GM18505 (cell line): ENCODE results near the gene MITF.

ENCODE experiments used
- ATAC-seq: cut with Tn5 transposase; IDR thresholded peaks from one replicate; pipeline ENCODE4 v1.9.1; 2021; ENCODE audit not compliant: unreplicated experiment
- POLR2A ChIP-seq: IDR thresholded peaks from 4 replicates; pipeline ENCODE4 v1.6.1; 2011; ENCODE audit warnings: borderline replicate concordance; ENCODE audit not compliant: insufficient read depth, insufficient read length; ENCODE audit errors: extremely low read depth

The MITF gene

GRCh38 chr3:69932087-69932486 is 192.8 kb downstream of the MITF start:
- ATAC-seq, result no peak
- TF ChIP-seq POLR2A, result no peak

DNA sequence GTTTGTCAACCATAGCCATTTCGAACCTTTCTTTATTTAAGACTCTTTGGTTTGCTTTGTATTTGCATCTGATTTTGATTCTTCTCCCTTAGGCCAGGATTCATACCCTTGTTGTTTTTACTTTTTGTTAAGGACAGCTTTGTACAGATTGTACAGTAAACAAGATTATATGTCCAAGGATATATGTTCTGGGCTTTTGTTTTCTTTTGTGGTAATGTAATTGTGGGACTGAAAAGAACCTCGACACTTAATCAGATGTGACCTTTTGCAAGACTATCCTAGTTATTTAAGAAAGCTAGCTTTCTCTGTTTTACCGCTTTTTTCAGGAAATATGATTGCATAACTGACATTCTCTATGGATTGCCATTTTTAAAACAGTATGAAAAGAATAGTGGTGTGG is 193.2 kb downstream of the MITF start:
- no peak for TF ChIP-seq POLR2A
- no peak for ATAC-seq

DNA sequence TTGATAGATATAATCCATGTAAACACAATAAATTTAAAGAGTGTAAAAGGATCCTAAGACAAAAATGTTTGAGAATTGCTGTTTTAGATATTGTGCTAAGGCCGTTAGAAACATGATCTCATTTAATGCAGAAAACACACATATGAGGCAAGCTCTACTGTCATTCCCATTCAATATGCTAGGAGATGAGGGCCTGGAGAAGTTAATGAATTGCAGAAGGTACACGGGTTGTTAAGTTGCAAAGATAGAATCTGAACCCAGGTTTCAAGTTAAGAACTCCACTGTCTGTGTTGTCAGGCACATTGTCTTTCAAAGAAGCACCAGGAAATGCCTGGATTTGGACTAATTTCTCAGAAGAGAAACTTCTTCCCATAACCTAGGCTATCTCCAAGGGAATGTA is 195.1 kb downstream of the MITF start:
- no peak for ATAC-seq
- TF ChIP-seq POLR2A, result no peak

DNA sequence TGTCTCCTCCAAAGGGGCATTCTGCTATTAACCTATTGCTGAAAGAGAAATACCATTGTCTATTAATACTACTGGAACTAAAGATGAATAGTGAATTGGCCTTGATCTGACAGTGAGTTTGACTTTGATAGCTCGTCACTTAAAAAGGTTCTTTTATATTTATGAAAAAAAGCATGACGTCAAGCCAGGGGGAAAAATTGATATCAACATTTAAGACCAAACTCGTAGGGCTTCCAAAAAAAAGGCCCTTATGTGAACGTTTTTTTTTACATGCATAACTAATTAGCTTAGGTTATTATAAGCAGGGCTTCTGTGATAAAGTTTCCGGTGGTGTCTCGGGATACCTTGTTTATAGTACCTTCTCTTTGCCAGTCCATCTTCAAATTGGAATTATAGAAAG is 197.0 kb downstream of the MITF start:
- no peak for ATAC-seq
- TF ChIP-seq POLR2A, result no peak

GRCh38 chr3:69938061-69938460 is 198.8 kb downstream of the MITF start:
- no peak for ATAC-seq
- no peak for TF ChIP-seq POLR2A

GRCh38 chr3:69938931-69939330 is 199.7 kb downstream of the MITF start:
- ATAC-seq, result no peak
- TF ChIP-seq POLR2A, result no peak

GRCh38 chr3:69941037-69941436 is 201.8 kb downstream of the MITF start:
- no peak for ATAC-seq
- no peak for TF ChIP-seq POLR2A

GRCh38 chr3:69941439-69942176 is 202.3 kb downstream of the MITF start:
- TF ChIP-seq POLR2A, result no peak
- ATAC-seq, result no peak

DNA sequence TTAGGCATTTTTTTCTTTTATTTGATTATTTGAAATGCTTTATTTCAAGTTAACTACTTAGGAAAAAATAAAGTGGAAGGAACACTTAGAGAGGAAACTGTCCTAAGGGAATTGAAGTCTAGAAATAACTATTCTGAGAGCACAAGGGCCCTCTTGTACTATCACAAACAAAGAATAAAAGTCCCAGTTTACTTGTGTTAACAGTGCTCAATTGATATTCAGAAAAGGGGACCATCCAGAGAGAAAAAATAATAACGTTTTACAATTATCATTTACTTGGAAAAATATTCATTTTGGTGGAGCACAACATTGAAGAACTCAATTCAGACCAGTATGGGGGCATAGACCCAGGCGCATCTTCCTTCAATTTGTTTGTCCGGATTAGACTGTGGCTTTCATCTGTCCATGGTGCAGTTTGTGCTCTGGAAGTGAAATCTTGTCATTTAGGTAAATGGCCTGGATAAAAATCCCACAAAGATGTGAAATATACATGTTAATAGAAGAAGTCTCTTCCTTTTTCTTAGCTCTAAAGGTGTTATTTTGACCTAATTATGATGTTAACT is 205.7 kb downstream of the MITF start:
- no peak for TF ChIP-seq POLR2A
- no peak for ATAC-seq

- TF ChIP-seq POLR2A, result no peak
- ATAC-seq, result no peak
These were observed 209.1 kb downstream of the MITF start for GRCh38 chr3:69948246-69948862.

GRCh38 chr3:69951616-69952015 is 212.4 kb downstream of the MITF start:
- TF ChIP-seq POLR2A, result no peak
- ATAC-seq, result no peak

GRCh38 chr3:69959581-69959980 is 220.3 kb downstream of the MITF start:
- ATAC-seq, result no peak
- no peak for TF ChIP-seq POLR2A

DNA sequence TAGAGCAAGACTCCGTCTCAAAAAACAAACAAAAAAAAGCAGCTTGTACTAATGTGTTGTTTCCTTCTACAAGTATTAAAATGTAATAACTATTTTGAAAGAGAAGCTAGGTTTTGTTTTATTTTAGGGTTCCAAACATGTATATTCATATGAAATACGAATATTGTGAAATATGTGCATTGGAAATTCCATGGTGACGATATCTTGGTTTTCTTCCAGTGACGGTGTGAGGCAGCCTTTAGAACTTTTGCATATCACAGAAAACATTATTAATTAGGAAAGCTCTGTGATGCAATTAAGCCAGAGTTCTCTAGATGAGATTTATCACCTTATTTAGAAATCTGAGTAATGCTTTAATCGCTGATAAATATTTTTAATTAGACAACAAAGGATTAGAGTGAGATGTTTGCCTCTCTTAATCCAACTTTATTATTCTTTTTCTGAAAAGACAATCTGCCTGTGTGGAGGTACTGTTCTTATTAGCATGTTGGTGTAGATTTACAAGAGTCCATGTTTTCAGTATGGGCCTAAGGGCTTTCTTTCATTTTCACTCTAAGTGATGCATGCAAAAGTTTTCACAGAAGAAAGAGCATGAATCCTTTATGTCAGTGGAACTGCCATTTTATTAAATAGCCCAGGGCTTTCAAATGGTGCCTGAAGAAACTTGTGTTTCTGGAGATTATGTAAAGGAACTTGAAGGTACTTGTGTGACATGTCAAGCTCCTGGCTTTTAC is 222.6 kb downstream of the MITF start:
- ATAC-seq, result no peak
- TF ChIP-seq POLR2A, result no peak

GRCh38 chr3:69963643-69964042 is 224.4 kb downstream of the MITF start:
- ATAC-seq, result no peak
- no peak for TF ChIP-seq POLR2A

DNA sequence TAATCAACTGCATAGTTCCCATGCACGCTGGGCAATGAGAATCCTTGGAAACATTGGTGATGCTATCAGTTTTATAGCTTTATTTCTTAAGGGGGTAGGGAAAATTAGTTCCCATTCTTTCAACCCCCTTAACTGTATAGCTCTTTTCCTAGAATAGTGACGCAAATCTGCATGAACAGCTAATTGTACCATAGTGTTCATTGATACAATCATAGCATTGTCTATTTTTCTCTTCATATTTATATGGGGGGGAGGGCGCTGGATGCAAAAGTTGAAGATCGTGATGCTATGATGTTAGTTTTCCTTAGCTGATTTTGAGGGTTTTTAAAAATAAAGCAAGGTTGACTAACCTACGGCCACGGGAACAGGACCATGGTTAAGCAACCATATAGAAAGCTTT is 227.9 kb downstream of the MITF start:
- TF ChIP-seq POLR2A, result no peak
- no peak for ATAC-seq

DNA sequence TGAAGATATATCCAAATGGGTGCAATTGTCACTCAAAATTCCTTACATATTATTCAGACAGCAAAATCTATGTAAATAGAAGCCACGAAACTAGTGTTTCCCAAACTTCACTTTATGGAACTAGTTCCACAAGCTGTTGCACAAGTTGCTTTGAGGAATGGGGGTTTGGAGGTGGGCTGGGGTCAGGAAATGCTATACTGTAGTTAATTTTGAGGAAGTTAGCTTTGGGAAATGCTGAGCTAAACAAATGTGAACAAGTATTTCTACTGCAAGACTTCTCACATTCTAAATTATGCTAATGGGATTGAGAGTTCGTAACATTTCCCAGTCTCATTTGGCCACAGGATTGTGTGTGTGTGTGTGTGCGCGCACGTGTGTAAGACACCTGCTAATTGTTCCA is 231.6 kb downstream of the MITF start:
- ATAC-seq, result no peak
- TF ChIP-seq POLR2A, result no peak
